ENCODE results near the gene ULK4. TPM values are rescaled to one million over a fixed set of nuclear protein-coding genes. Genes with fewer than 3 reads are reported as not detected.
"Not testable (repeated sequence)": the region's sequence is repeated elsewhere in the genome, so short reads cannot be mapped to it uniquely, and the experiment has no call there.

The ULK4 gene
- total and polyA plus RNA-seq, 2 of the 8 experiments (the other 6 are each of a cell fraction or from before 2014, with no cell fraction given), result 3.0 to 10.8 TPM

- H3K4ac ChIP-seq (replicated peaks; ENCODE audit: insufficient read length, low read depth, low read length); H3K79me2 ChIP-seq (ENCODE audit: control insufficient read depth in 1 of 2, insufficient read depth in 2 of 2, low read length in 2 of 2); H2BK20ac ChIP-seq (ENCODE audit: low read length); POLR2A ChIA-PET (ENCODE audit: partially characterized antibody); H3K4me2 ChIP-seq (ENCODE audit: insufficient read depth in 1 of 2, low read depth in 2 of 2, low read length in 2 of 2); CTCF ChIA-PET (ENCODE audit: partially characterized antibody); H3K23me2 ChIP-seq (ENCODE audit: low read depth, low read length); H3K9me3 ChIP-seq (ENCODE audit: insufficient read depth in 2 of 2, low read depth in 1 of 2, low read length in 1 of 2); H2AK5ac ChIP-seq (ENCODE audit: low read depth, low read length); DNase-seq (ENCODE audit: low read depth in 1 of 2, low spot score in 2 of 2); H3K56ac ChIP-seq (replicated peaks; ENCODE audit: insufficient read length, low read depth, low read length); H2AFZ ChIP-seq (ENCODE audit: low read length); H3K9ac ChIP-seq (replicated peaks in 1 of 4; ENCODE audit: extremely low read depth in 1 of 4, low read depth in 3 of 4, low read length in 3 of 4); H4K91ac ChIP-seq (replicated peaks; ENCODE audit: insufficient read length, low read length); H3K18ac ChIP-seq (ENCODE audit: extremely low read depth, low read length); H3K79me1 ChIP-seq (ENCODE audit: low read depth, low read length); FAIRE-seq; H3K23ac ChIP-seq (ENCODE audit: insufficient read length); H3K14ac ChIP-seq (ENCODE audit: insufficient read length); H4K5ac ChIP-seq (ENCODE audit: insufficient read length, low read depth, low read length); H2BK12ac ChIP-seq (ENCODE audit: low read depth, low read length); H3K4me3 ChIP-seq (ENCODE audit: extremely low read depth in 1 of 4, insufficient read depth in 2 of 4, low read depth in 3 of 4, low read length in 4 of 4); H2BK5ac ChIP-seq (ENCODE audit: low read depth, low read length); H2BK120ac ChIP-seq (replicated peaks; ENCODE audit: low read depth, low read length); H4K8ac ChIP-seq (ENCODE audit: extremely low read depth, insufficient read depth, low read length); H3K27me3 ChIP-seq (replicated peaks in 1 of 4; ENCODE audit: control insufficient read depth in 3 of 4, extremely low read depth in 1 of 4, insufficient read depth in 3 of 4, low read length in 3 of 4); H4K20me1 ChIP-seq (replicated peaks in 1 of 2; ENCODE audit: control insufficient read depth in 1 of 2, insufficient read depth in 2 of 2, low read length in 2 of 2); H3K36me3 ChIP-seq (ENCODE audit: control insufficient read depth in 2 of 4, insufficient read depth in 4 of 4, low read length in 3 of 4); H2BK15ac ChIP-seq (ENCODE audit: low read length); H3K27ac ChIP-seq (ENCODE audit: low read depth, low read length); H3K4me1 ChIP-seq (replicated peaks in 1 of 4; ENCODE audit: control insufficient read depth in 3 of 4, insufficient read depth in 4 of 4, low read length in 3 of 4): not testable (repeated sequence)
- 88% methylated on average over 3 of the region's 3 CpGs; no CpG with 5 or more reads in 1 of the 2 experiments for WGBS, 2 experiments (ENCODE audit: extremely low coverage in 1 of 2, insufficient coverage in 1 of 2, insufficient read length in 1 of 2, insufficient replicate concordance in 2 of 2, low coverage in 1 of 2, low lambda C conversion rate in 2 of 2, missing lambda C conversion rate in 1 of 2)
Measured at GRCh38 chr3:41284934-41285333, 677.0 kb downstream of the ULK4 start.

Data from H1 (cell line).